PC-9 (cell line): Measurements from ENCODE around the gene PTPN14.

ENCODE experiments used
- EZH2 ChIP-seq: fragments of 200-600 bp; sonication (generic); IDR thresholded peaks from 2 replicates; pipeline ENCODE4 v1.8.0; 2017; ENCODE audit warnings: antibody characterized with exemption, low read depth
- TF ChIP-seq, protein P1 (sequence below): fragments of 200-600 bp; sonication (generic); conservative IDR thresholded peaks from 2 replicates; pipeline ENCODE4 v1.6.1; 2017; ENCODE audit warnings: mixed run types, antibody characterized with exemption, mild to moderate bottlenecking, moderate library complexity

- TF ChIP-seq EZH2, result no peak
- TF ChIP-seq, protein P1, sequence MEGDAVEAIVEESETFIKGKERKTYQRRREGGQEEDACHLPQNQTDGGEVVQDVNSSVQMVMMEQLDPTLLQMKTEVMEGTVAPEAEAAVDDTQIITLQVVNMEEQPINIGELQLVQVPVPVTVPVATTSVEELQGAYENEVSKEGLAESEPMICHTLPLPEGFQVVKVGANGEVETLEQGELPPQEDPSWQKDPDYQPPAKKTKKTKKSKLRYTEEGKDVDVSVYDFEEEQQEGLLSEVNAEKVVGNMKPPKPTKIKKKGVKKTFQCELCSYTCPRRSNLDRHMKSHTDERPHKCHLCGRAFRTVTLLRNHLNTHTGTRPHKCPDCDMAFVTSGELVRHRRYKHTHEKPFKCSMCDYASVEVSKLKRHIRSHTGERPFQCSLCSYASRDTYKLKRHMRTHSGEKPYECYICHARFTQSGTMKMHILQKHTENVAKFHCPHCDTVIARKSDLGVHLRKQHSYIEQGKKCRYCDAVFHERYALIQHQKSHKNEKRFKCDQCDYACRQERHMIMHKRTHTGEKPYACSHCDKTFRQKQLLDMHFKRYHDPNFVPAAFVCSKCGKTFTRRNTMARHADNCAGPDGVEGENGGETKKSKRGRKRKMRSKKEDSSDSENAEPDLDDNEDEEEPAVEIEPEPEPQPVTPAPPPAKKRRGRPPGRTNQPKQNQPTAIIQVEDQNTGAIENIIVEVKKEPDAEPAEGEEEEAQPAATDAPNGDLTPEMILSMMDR, result no peak
Observed at GRCh38 chr1:214515544-214516433, 35.6 kb downstream of the PTPN14 start.
